ENCODE data around the gene BARD1. TPM values are rescaled to one million over a fixed set of nuclear protein-coding genes. Genes with fewer than 3 reads are reported as not detected.
"Not testable (repeated sequence)": the region's sequence is repeated elsewhere in the genome, so short reads cannot be mapped to it uniquely, and the experiment has no call there.

Gene BARD1
- polyA plus RNA-seq, 3 donors: 16.3 to 18.6 (median 17.3) TPM

- DNase-seq (ENCODE audit: extremely low read depth in 1 of 11, low read depth in 9 of 11, low spot score in 4 of 11): no peak
Observed at GRCh38 chr2:214713080-214713830, 96.2 kb downstream of the BARD1 start.

- no peak for DNase-seq (ENCODE audit: extremely low read depth in 1 of 11, low read depth in 9 of 11, low spot score in 4 of 11)
Observed at GRCh38 chr2:214710729-214711128, 98.8 kb downstream of the BARD1 start.

GRCh38 chr2:214706986-214707385 is 102.5 kb downstream of the BARD1 start:
- DNase-seq (ENCODE audit: extremely low read depth in 1 of 11, low read depth in 9 of 11, low spot score in 4 of 11): no peak

DNA sequence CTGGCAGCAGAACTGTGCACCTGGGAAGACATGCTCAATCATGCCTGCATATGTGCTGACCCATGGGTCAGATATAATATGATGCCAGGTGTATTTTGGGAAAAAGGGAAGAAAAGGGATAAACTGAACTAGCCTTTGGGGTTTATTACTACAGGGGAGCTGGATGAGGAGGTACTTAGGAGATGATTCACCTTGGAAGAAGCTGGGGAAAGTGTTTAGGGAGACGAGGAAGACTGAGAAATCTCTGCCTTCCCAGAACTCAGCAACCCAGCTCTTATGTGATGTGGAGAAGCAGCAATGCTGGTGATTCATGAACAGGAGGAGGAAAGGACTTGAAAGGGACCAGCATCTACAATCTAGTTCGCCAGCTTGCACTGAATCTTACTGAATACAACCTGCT is 110.2 kb downstream of the BARD1 start:
- no peak for DNase-seq (ENCODE audit: extremely low read depth in 1 of 11, low read depth in 9 of 11, low spot score in 4 of 11)

- DNase-seq (ENCODE audit: extremely low read depth in 1 of 11, low read depth in 9 of 11, low spot score in 4 of 11): no peak
Observed at GRCh38 chr2:214696681-214697080, 112.8 kb downstream of the BARD1 start.

DNA sequence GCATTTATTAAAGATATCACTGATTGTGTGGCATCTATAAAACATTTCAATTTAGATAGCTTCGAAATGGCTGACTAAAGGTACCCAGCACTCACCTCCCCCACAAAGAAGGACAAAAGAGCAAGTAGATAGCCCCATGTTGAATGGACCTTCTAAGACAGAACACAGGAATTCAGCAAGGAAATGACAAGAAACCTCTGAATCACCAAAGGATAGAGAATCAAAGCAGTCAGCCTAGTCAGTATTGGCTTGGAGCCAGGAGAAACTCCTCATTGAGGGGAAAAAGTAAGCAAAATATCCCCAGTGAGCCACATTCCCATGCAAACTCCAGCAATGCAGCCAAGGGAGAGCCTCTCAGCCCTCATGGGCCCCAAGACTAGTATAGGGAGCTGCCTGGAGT is 113.7 kb downstream of the BARD1 start:
- DNase-seq (ENCODE audit: extremely low read depth in 1 of 11, low read depth in 9 of 11, low spot score in 4 of 11): no peak

GRCh38 chr2:214683557-214683956 is 125.9 kb downstream of the BARD1 start:
- not testable (repeated sequence) for DNase-seq (ENCODE audit: extremely low read depth in 1 of 11, low read depth in 9 of 11, low spot score in 4 of 11)

GRCh38 chr2:214679736-214680135 is 129.7 kb downstream of the BARD1 start:
- no peak for DNase-seq (ENCODE audit: extremely low read depth in 1 of 11, low read depth in 9 of 11, low spot score in 4 of 11)

DNA sequence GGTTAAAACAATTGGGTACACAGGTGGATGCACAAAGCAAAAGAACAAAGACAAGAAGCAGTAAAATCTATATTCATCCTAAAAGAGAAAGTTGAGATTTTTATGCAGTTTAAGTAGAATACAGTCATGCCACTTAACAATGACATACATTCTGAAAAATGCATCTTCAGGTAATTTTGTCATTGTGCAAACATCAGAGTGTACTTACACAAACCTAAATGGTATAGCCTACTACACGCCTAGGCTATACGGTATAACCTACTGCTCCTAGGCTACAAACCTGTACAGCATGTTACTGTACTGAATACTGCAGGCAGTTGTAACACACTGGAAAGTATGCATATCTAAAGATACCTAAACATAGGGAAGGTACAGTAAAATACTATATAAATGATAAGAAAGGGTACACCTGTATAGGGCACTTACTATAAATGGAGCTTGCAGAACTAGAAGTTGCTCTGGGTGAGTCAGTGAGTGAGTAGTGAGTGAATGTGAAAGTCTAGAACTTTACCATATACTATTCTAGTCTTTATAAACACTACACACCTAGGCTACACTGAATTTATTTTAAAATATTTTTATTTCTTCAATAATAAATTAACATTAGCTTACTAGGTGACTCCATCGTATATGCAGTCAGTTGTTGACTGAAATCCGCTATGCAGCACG is 132.9 kb downstream of the BARD1 start:
- DNase-seq (ENCODE audit: extremely low read depth in 1 of 11, low read depth in 9 of 11, low spot score in 4 of 11): no peak

Measured in renal cortex interstitium (tissue), 11 donors.